RKO (cell line): ENCODE results near the gene TBX4.
"Not testable (repeated sequence)": the region's sequence is repeated elsewhere in the genome, so short reads cannot be mapped to it uniquely, and the experiment has no call there.

Experiments
- DNase-seq: peaks from one replicate; pipeline ENCODE4 v3.0.0-alpha.2; 2016; ENCODE audit warnings: low spot score

Gene TBX4

DNA sequence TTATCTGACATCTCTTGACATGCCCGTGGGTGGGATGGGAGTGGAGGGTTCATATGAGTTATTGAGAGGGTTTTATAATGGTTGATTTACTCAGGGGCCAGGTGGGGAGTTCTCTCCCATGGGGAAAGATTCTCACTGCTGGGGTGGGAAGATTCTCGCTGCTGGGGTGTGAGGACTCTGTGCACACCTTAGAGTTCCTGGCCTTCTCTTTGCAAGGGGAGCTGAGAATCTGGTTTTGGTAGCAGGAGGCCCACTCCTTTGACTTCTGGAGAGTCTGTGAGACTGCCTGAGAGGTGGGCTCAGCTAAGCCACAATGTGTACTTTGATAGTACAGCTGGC is 31.5 kb downstream of the TBX4 start:
- DNase-seq: no peak

- no peak for DNase-seq
Measured at GRCh38 chr17:61484174-61484573, 32.0 kb downstream of the TBX4 start.

GRCh38 chr17:61485067-61485775 is 33.0 kb downstream of the TBX4 start:
- no peak for DNase-seq

DNA sequence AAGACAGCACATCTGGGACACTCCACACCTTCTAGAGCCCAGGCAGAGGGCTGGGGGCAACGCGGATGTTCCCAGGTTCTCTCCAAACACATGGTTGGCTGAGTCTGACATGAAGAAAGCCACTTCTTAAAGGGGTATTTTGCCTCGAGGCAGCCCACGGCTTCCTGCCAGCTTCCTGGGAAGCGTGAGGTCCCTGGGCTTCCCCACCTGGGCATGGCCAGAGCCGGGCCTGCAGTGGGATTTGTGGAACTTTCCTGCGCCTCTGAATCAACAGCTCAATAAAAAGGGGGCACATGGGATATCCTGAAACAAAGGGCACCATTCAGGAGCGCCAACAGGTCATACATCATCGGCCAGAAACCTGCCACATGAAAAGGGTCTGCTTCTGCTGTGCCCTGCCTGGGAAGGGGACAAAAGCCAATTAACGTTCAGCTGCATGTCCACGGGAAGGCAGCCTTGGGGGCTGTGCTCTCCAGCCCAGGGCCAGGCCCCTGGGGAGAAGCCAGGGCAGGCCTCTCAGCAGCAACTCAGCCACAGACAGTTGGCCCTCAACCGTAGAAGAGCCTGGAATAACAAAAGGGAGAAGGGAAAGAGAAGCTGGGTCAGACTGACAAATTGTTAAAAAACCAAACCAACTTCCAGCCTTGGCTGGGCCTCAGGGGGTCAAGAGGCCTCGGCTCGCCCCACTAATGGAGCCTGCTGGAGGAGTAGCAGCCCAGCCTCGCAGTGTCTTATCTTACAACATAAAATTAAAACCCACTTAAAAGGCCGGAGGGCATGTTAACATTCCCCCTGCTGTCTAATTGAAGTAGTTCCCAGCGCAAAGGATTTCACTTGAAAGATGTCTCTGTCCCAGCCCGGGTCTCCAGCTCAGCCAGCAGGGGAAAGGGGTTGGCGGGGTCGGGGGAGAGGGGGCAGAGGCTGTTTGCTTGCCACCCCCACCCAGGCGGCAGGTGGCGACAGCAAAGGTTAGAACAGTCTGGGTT is 34.2 kb downstream of the TBX4 start:
- no peak for DNase-seq

DNA sequence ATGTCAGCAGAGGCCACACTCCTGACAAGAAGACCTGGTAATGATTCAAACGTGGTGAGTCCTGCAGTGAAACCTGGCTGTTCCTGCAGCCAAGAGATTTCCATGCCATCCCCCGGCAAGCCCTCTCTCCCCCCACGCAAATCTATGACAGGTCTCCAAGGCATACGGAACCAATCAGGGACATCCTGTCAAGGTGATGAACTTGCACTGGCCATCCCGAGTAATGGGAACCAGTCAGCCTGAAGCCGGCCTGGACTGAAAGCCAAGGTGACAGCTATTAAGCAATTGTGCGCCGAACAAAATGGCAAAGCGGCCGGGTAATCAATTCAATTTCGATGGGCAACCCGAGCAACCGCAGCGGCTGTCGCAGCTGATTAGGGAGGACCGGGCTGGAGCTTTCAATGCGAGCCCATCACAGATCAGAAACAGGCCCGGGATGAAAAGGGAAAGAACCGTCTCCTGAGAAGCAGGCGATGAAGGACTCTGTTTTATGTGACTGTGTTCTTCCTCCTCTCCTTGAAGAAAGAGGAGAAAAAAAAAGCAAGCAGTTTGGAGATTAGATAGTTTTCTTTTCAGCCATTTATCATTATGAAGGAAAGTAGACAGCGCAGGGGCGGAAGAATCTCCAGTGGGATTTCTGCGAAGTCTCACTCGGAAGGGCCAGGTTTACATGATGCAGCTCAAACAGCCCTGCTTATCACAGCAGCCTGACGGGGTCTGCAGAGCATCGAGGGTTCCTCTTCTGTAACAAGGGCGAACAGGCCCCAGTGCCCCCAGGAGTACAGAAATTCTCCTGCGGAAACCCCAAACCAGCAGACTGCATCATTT is 35.2 kb downstream of the TBX4 start:
- no peak for DNase-seq

GRCh38 chr17:61487989-61488595 is 35.9 kb downstream of the TBX4 start:
- no peak for DNase-seq

DNA sequence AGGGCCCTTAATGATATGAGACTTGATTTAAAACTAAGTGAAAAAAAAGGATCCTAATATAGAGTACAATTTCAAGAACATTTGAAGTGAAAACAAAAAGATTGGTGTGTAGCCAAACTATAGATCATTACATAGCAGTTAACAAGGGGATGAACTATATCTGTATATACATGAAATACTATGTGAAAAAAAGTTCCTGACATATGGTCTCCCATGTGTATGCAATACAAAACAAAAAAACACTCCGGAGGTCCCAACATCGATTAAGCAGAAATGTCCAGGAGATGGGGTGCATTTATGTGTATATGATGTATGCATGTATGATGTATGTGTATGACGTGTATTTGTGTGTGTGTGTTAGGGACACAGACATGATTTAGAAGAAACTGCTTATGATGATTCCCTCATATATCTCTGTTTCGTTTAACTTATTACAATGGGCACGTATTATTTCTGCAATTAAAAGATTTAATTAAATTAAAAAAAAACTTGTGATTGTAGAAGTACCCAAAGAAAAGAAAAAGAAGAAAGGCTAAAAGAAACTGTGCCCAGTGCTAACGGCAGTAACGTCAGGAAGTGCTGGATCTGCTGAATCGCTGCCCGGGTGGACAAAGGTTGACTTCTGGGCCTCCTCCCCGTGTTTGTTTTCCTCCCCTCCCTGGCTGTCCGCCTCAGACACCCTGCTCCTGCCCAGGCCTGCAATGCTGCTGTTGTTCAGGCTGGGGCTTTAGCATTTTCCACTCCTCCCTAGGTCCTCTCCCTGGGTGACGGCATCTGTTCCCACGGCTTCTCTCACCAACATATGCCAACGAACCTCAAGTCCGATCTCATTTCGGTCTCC is 36.9 kb downstream of the TBX4 start:
- no peak for DNase-seq

- DNase-seq: no peak
Measured at GRCh38 chr17:61489719-61490490, 37.7 kb downstream of the TBX4 start.

- DNase-seq: no peak
Measured at GRCh38 chr17:61490540-61490975, 38.3 kb downstream of the TBX4 start.

DNA sequence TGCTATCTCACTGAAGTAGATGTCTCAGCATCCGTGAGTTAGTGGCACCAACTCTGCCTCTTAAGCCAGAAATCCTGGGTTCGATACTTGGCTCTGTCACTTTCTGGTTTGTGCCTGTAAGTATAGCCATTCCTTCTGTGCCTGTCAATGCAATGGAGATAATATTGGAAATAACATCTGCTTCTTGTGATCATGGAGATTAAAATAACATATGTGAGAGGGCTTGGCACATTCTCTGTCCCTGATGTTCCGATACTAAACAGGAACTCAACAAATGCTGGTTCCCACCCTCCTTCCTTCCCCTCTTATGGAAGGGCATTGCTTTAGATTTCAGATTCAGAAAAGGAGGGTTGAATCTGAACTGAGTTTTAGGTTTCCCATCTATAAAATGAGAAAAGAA is 39.8 kb downstream of the TBX4 start:
- DNase-seq: no peak

DNA sequence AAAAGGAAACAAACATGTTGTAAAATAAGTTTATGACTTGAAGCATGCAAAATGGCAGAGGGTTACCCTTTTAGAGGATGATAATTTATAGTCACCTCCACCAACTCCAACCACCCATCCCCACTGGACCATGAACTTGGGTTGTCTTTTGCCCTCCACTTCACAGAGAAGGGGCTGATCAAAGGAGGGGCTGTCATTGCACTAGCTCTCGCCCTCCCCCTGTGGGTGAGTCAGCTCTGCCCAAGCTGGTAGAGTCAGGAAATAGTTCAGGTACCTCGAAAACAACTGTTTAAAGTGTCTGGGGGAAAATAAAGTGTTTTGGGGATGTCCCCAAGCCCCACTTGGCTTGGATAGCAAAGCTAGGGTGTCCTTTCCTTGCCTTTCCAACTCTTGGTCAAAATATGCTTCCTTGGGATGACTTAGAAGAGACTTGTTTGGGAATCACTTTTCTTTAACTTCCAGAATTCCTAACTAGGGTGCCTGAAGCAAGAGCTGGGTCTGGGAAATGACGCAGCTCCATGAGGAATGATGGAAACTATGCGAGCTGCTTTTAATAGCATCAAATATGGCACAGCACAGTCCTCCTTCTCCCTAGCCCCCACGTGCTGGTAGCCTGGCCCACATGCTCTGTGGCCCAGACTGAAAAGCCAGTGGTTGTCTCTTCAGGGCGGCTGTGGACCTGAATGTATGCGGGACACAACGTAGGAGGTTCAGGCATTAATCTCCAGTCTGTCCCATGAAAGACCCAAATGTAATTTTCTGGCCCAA is 40.7 kb downstream of the TBX4 start:
- no peak for DNase-seq

GRCh38 chr17:61493830-61494324 is 41.7 kb downstream of the TBX4 start:
- not testable (repeated sequence) for DNase-seq

DNA sequence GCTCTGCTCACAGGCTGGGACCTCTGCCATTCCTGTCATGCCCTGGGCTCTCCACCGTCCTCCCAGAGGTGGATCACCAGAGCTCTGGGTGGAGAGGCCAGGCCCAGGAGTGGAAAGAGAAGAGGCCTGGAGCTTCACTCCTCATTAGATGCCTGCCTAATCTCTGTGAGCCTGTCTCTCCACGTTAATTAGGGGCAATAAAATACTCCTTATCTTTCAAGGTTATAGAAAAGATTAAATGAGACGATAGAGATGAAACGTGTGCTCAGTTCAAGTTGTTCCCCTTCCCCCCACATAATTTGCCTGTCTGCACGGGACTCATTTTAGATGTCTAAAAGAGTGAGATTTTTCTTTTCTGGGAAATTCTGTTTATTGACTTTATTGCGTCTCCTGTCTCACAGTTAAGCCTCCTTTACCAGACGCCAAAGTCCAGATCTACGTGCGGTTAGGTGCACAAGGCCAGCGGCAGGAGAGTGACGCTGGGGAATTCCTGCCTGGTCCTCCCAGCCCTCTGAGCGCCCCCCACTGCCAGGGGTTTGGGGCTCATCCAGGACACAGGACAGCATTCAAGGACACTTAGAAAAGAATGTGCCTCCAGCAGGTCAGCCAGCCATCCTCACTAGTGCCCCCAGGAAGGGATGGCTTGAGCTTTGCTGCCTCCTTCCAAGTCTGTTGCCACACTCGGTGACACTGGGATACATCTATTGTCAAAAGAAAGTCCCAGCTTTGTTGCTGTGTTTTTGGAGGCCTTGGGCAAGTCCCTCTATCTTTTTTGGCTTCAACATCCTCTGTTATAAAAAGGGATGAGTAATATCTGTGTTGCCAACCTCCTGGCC is 42.3 kb downstream of the TBX4 start:
- no peak for DNase-seq

- no peak for DNase-seq
Measured at GRCh38 chr17:61495161-61495857, 43.1 kb downstream of the TBX4 start.

GRCh38 chr17:61496174-61496956 is 44.1 kb downstream of the TBX4 start:
- DNase-seq: no peak

- no peak for DNase-seq
Measured at GRCh38 chr17:61496957-61497653, 44.9 kb downstream of the TBX4 start.
